NCI-H748 (cell line): ENCODE measurements around the gene CCDC3.
A peak's percentile ranks its signal among the peaks of the same experiment; 100 is the strongest.
"Not testable (repeated sequence)": the region's sequence is repeated elsewhere in the genome, so short reads cannot be mapped to it uniquely, and the experiment has no call there.

Experiments
- DNase-seq: peaks from one replicate; lab custom pipeline; 2025; ENCODE audit not compliant: unreplicated experiment; lab: John Stamatoyannopoulos, UW

Gene CCDC3

DNA sequence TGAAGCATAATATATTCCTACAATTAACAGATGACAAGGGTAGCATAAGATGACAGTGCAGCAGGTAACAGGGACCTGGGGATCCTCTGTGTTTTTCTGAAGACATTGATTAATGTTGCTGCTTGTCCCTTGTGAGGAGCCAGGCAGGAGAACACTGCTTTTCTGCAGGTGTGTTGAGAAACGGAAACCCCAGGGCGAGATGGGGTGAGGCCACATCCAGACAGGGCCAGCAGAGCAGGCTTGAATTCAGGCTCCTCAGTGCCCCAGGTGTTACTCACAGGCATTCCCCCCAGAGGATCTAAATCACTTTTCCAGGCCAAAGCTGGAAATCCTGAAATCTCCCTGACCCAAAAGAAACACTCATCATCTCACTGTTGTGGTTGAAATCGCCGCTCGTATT is 105.3 kb downstream of the CCDC3 start:
- no peak for DNase-seq

- DNase-seq, result no peak
Observed at GRCh38 chr10:12892924-12893323, 108.6 kb downstream of the CCDC3 start.

DNA sequence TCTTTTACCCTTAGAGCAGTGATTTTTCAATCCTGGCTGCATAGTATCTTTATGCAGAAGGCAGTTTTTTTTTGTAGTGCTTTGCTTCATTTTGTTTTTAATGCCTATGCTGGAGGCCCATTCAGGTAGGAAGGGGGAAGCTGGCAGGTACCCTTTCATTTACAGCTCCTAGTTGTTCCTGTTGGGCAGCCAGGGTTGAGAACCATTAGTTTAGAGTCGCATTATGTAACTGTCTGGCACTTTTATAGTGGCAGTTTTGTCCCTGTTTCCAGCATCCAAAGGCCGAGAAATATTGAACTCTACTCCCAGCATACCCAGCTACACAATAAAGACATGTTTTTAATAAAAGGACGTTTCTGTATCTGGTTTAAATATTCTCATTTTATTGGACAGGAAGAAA is 110.6 kb downstream of the CCDC3 start:
- no peak for DNase-seq

- DNase-seq, result no peak
Observed at GRCh38 chr10:12888470-12888869, 113.0 kb downstream of the CCDC3 start.

- DNase-seq, result no peak
Observed at GRCh38 chr10:12887780-12888179, 113.7 kb downstream of the CCDC3 start.

DNA sequence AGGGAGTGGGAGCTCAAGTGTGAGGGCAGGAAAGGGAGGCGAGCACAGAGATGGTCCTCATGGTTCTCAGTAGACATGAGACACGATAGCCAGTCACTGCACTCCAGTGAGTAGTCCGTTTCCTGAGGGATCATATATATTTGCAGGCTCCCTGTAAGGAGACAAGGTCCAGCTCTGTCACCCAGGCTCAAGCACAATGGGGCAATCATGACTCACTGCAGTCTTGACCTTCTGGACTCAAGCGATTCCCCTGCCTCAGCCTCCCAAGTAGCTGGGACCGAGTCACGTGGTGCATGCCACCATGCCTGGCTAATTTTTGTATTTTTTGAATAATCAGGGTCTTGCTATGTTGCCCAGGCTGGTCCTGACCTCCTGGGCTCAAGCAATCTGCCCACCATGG is 116.7 kb downstream of the CCDC3 start:
- no peak for DNase-seq

- no peak for DNase-seq
Observed at GRCh38 chr10:12880423-12880822, 121.1 kb downstream of the CCDC3 start.

GRCh38 chr10:12877150-12877549 is 124.4 kb downstream of the CCDC3 start:
- DNase-seq, result no peak

DNA sequence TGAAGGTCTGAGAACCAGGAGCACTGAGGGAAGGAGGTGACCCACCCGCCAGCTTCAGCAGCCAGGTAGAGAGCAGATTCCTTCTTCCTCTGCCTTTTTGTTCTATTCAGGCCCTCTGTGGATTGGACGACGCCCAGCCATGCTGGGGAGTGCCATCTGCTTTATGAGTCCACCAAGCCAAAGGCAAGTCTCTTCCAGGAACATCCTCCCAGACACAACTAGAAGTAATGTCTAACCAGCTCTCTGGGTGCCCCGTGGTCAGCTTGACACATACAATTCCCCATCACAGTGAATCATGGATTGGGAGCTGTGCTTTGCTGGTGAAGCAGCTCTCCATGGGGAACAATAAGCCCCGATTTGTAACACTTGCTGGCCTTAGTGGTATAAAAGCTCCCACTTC is 125.2 kb downstream of the CCDC3 start:
- no peak for DNase-seq

DNA sequence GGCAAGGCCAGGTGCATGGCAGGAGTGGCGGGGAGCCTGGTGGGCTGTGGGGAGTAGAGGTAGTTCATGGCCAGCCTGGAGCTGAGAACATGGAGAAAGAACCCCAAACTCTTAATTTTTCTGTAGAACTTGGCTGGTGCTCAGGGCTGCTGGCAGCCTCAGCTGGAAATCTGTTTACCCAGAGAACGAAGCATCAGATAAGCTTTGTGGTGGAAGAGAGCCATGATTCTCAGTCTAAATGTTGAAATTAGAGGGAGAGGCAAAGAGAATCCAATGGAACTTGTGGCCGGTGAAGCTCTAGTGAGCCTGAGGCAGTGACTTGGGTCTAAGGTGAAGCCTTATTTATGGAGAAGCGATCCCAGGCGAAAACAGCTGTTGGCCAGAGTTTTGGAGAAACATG is 126.4 kb downstream of the CCDC3 start:
- DNase-seq, result no peak

GRCh38 chr10:12874501-12874900 is 127.0 kb downstream of the CCDC3 start:
- no peak for DNase-seq

GRCh38 chr10:12873172-12873571 is 128.3 kb downstream of the CCDC3 start:
- no peak for DNase-seq

GRCh38 chr10:12872577-12872976 is 128.9 kb downstream of the CCDC3 start:
- DNase-seq, result no peak

GRCh38 chr10:12869427-12869826 is 132.1 kb downstream of the CCDC3 start:
- DNase-seq, result no peak

- no peak for DNase-seq
Observed at GRCh38 chr10:12868229-12868628, 133.3 kb downstream of the CCDC3 start.

DNA sequence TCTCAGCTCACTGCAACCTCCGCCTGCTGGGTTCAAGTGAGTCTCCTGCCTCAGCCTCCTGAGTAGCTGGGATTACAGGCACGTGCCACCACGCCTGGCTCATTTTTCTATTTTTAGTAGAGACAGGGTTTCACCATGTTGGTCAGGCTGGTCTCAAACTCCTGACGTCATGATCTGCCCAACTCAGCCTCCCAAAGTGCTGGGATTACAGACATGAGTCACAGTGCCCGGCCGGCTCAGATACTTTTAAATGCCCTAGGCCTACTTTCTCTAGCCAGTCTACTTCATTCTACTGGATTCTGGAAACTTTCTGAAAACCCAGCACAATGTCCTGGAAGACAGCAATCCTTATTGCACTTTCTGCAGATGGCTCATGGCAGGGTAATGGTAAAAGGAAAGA is 136.0 kb downstream of the CCDC3 start:
- DNase-seq, result not testable (repeated sequence)

DNA sequence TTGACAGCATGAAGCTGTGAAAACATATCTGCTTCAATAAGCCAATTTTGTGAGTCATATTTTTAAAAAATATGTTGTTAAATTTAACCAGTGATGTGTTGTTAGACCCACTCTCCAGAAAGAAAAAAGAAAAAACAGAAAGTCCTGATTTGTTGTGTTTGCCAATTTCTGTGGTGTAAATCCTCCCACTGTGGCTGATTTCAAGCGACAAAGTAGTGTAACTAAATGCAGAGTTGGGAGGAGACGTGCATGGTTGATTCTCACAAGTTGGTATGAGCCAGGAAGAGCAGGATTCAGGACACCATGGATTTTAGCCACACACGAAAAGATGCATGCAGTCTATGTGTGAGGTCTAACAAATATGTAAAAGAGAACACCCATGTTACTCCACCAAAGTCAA is 139.1 kb downstream of the CCDC3 start:
- no peak for DNase-seq

DNA sequence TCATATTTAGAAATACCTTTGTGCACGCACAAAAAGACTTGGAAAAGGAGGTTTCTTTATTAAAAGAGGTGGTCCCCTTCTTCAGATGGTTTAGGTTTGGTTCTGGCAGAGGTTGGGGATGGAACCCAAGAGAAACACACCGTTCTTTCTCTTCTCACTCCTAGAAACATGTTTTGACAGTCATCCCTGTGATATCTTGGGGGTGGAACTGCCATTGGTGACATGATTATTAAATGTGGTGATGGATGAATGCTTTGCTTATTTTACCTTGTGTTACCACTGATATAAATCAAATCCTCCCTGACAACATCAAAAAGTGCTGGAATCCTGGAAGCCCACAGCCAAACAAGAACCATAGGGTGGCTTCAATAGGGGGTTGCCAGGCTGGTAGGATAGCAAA is 146.5 kb downstream of the CCDC3 start:
- DNase-seq, result no peak

DNA sequence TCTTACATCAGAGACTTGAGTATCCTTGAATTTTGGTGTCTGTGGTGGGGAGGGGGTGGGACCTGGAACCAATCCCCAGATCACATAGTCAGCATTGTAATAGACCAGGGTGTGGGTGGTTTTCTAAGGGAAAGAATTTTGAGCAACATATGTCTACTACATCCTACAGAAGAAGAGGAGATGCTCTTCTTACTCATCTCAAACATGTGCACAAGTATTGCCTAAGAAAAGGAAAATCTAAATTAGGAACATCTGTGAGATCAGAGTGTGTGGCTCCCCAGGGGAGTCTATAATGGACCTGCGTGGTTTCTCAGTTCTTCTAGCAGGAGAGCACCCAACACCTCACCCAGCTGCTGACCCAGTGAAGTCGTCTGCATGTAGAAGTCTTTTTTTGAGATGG is 148.8 kb downstream of the CCDC3 start:
- DNase-seq, result no peak

DNA sequence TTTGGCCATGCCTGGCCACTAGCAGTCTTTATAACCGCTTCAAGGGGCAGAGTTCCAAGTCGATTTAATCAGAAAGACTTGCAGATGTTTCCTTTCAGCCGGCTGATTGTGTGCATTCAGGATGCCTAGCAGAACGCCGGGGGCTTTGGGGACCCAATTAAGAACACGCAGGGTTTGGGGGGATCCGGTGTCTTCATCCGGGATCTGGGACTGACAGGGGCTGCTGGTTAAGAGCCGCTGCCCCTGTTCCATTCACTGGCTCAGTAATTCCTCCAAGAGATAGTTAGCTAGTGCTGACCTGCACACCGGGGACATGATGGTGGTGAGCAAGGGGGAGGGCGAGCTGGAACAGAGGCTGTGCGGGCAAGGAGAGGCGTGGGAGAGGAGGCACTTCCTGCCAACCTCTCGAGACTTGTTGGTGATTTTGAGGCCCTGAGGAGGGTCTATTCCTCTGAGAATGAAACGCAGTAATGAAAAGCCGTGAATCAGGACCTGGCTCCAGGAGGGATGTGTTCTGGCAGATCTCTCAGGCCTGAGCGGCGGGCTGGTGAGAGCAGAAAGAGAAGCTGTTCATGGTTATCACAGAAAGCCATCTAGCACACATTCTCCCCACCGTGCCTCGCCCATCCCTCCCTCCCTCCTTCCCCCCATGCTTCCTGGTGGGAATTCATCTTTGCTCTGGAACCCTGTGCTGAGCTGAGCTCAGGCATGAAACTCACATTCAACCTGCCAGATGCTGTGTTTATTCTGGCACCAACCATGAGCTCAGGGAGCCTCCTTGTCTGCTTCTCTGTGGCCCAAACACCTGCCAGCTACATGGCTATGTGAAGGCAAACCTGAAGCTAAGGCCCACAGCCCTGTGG is 152.0 kb downstream of the CCDC3 start:
- DNase-seq, result no peak

GRCh38 chr10:12848439-12849173 is 152.9 kb downstream of the CCDC3 start:
- no peak for DNase-seq

DNA sequence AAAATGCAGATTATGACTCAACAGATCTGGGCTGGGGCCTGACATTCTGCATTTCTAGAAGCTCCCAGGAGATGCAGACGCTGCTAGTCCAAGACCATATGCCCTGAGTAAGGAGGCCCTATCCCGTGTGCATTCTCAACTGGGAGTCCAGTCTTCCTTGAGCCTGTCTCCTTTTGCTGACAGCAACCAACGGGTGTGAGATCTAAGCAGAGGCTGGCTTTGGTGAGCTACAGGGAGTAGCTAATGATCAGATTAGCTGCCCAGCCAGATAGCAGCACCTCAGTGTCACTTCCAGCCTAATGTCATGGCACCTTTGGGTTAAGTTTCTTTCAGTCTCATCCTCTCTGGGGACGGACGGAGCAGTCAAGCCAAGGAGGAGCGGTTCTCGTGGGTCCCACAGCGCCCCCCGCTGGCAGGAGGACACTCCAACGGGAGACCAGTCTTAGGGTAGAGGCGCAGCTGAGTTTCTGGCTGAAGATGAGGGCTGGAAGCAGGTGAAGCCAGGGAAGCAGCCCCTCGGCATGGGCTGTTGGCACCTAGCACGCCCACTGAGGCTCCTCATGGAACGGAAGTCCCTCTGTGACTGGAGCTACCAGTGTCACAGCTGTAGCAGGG is 154.0 kb downstream of the CCDC3 start:
- peak; percentile 14 for DNase-seq
